Testis (tissue), 3 donors: Measurements from ENCODE around the gene UBE2E3. TPM values are rescaled to one million over a fixed set of nuclear protein-coding genes. Genes with fewer than 3 reads are reported as not detected.

Experiments used
- DNase-seq: peaks from one replicate; pipeline ENCODE4 v3.0.0-alpha.2; 2019
- H3K27ac ChIP-seq, 2 donors: fragments of 200-600 bp; sonication (generic); one replicate each; pipeline ENCODE4 v1.5.1; 2019
- H3K27me3 ChIP-seq: fragments of 200-600 bp; sonication (generic); one replicate; pipeline ENCODE4 v1.5.1; 2019
- H3K36me3 ChIP-seq: fragments of 200-600 bp; sonication (generic); one replicate; pipeline ENCODE4 v1.5.1; 2017; ENCODE audit warnings: low read depth; ENCODE audit errors: missing control alignments
- H3K4me1 ChIP-seq: fragments of 200-600 bp; sonication (generic); one replicate; pipeline ENCODE4 v1.5.1; 2019
- H3K4me3 ChIP-seq, 2 donors: fragments of 200-600 bp; sonication (generic); one replicate each; pipeline ENCODE4 v1.5.1; 2017 to 2019
- H3K9me3 ChIP-seq: fragments of 200-600 bp; sonication (generic); one replicate; pipeline ENCODE4 v1.5.1; 2017
- CTCF ChIP-seq, 3 experiments: fragments of 450-650 bp in 2 of 3; fragments of 200-600 bp in 1 of 3; sonication (generic) in 1 of 3; IDR thresholded peaks; one replicate each; pipeline ENCODE4 v1.5.1; 2016 to 2019; ENCODE audit warnings: antibody characterized with exemption in 3 of 3, mild to moderate bottlenecking in 2 of 3, moderate library complexity in 1 of 3
- POLR2A ChIP-seq: fragments of 450-650 bp; IDR thresholded peaks from one replicate; pipeline ENCODE4 v1.6.1; 2017; ENCODE audit warnings: antibody characterized with exemption, mild to moderate bottlenecking, moderate library complexity
- WGBS, 2 donors: methylation state at CpG; one replicate each; pipeline ENCODE4 v1.1.5; 2018; 5-methylcytosine and 5-hydroxymethylcytosine counted together
- intact Hi-C: fragments of 100-400 bp; cut with DNase I; formaldehyde crosslinking; loops from one replicate; pipeline ENCODE4 v1.15.1; 2023; ENCODE audit warnings: low total_unique reads
- polyA plus RNA-seq: library from polyadenylated mRNA; stranded (reverse); fragments of 350-450 nt; fragmentation: Illumina TruSeq; extraction: RNeasy Lipid Tissue Mini Kit (QIAGEN cat#74804); gene quantifications from one replicate; pipeline ENCODE4 v1.2.3, GENCODE V29; 2014; ENCODE audit warnings: low read depth, low replicate concordance; ENCODE audit not compliant: insufficient read depth
- total RNA-seq, 2 donors: library from RNA; depleted of rRNA; stranded (reverse); fragments of >200 nt; gene quantifications; one replicate each; pipeline ENCODE4 v1.2.3, GENCODE V29; 2016

The UBE2E3 gene
- total and polyA plus RNA-seq, 3 donors from 2014 or later: 111 to 138 (median 113) TPM

DNA sequence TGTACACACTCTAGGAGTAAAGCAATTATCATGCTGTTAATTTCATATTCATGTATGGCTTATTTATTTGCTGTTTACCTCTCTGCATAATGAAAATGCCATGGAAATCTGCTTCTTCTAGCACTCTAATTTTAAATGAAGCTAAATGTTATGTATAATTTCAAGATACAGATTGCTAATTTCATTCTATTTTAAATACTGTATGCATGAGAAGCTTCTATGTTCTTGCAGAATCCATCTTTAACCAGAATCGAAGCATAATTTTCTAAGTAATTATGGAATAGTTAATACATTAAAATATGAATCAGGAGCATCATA lies 127.2 kb downstream of the UBE2E3 start:
- intact Hi-C loops: no loop called here
- WGBS, 2 donors: 89 to 92% methylated on average over 1 of the region's 1 CpG

GRCh38 chr2:181111059-181111458 lies 130.7 kb downstream of the UBE2E3 start:
- intact Hi-C loops: no loop called here
- Histone ChIP-seq H3K4me1 (no peaks in the 10 kb centered on the region), H3K27ac (no peak overlapping the region), H3K36me3 (no peaks in the 10 kb centered on the region), H3K9me3 (no peaks in the 10 kb centered on the region), H3K27me3 (no peaks in the 10 kb centered on the region), H3K4me3 (no peak overlapping the region)
- no peak for DNase-seq
- no peak for TF ChIP-seq CTCF (IDR thresholded peaks at IDR 0.05)
- no peak for TF ChIP-seq POLR2A
- WGBS, 2 donors: 82 to 95% methylated on average over 2 of the region's 2 CpGs

More for the DNA sequence above, 127.2 kb downstream of the UBE2E3 start:
- TF ChIP-seq POLR2A (no peak), CTCF (IDR thresholded peaks at IDR 0.05) (no peak)
- Histone ChIP-seq H3K27ac (no peak overlapping the region), H3K9me3 (no peaks in the 10 kb centered on the region), H3K27me3 (no peaks in the 10 kb centered on the region), H3K4me1 (no peaks in the 10 kb centered on the region), H3K4me3 (no peak overlapping the region), H3K36me3 (no peaks in the 10 kb centered on the region)
- DNase-seq: no peak

DNA sequence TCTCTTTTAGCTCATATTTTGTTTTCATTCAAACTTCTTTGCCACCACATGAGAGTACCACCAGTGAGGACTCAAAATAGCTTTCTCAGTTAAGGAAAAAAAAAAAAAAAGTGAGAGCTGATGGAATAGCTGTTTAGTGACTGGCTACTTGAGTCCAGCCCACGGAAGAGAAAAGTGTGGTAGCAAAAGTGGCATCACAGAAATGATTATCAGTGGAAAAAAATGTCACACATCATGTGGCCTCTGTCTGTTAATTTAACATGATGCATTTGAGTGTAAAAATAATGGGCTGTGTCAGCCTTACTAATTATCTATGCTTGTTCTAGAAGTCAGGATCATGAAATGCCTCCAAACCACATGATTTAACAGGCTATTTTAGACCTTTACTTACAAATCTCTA lies 132.5 kb downstream of the UBE2E3 start:
- Histone ChIP-seq H3K9me3 (no peaks in the 10 kb centered on the region), H3K36me3 (no peaks in the 10 kb centered on the region), H3K4me1 (no peaks in the 10 kb centered on the region), H3K4me3 (no peak overlapping the region), H3K27ac (no peak overlapping the region), H3K27me3 (no peaks in the 10 kb centered on the region)
- DNase-seq: no peak
- intact Hi-C loops: no loop called here
- TF ChIP-seq CTCF (IDR thresholded peaks at IDR 0.05) (no peak), POLR2A (no peak)
- WGBS, 2 donors: 70 to 91% methylated on average over 1 of the region's 1 CpG
